CD4-positive, alpha-beta T cell (primary cell): ENCODE data around the gene AKT2. TPM values are rescaled to one million over a fixed set of nuclear protein-coding genes. Genes with fewer than 3 reads are reported as not detected.
A peak's percentile ranks its signal among the peaks of the same experiment; 100 is the strongest.

Experiments
- ATAC-seq: fragments of 200-7000 bp; cut with Tn5 transposase; one replicate; pipeline ENCODE4 v1.10.0; 2022; ENCODE audit warnings: mild to moderate bottlenecking; ENCODE audit not compliant: poor library complexity
- CTCF ChIA-PET: fragments of 350-600 bp; sonication (Branson Sonifier 250); formaldehyde crosslinking; loops from one replicate; lab custom pipeline; 2021; ENCODE audit warnings: antibody characterized with exemption, inconsistent platforms; lab: Charles Lee
- POLR2A ChIA-PET: fragments of 350-600 bp; sonication (Branson Sonifier 250); formaldehyde crosslinking; loops from one replicate; lab custom pipeline; 2021; ENCODE audit warnings: antibody characterized with exemption, inconsistent platforms; lab: Charles Lee
- DNase-seq, 14 experiments: peaks; one replicate each; pipeline ENCODE4 v3.0.0-alpha.2; 2013 to 2020; ENCODE audit warnings: mixed read lengths in 2 of 14
- H3K27ac ChIP-seq, 2 donors: one replicate each; pipeline versions ENCODE4 v1.5.1 to v1.7.0; 2013; ENCODE audit warnings: low read length in 2 of 2, low read depth in 1 of 2, mild to moderate bottlenecking in 1 of 2
- H3K27me3 ChIP-seq, 2 experiments: 1 replicate in 1 of 2; 2 replicates in 1 of 2; pipeline versions ENCODE4 v1.6.1 to v1.7.0; 2013; ENCODE audit warnings: low read length in 2 of 2, control low read depth in 1 of 2, mild to moderate bottlenecking in 1 of 2, moderate library complexity in 1 of 2; ENCODE audit not compliant: insufficient read depth in 2 of 2, control insufficient read depth in 1 of 2
- H3K36me3 ChIP-seq: one replicate; pipeline ENCODE4 v1.6.1; 2013; ENCODE audit warnings: low read length, control low read depth; ENCODE audit not compliant: insufficient read depth
- H3K4me1 ChIP-seq: one replicate; pipeline ENCODE4 v1.6.1; 2013; ENCODE audit warnings: low read length, control low read depth; ENCODE audit not compliant: insufficient read depth
- H3K4me3 ChIP-seq: one replicate; pipeline ENCODE4 v1.5.1; 2013; ENCODE audit warnings: mild to moderate bottlenecking, low read length, moderate library complexity
- H3K9me3 ChIP-seq, 2 experiments: 1 replicate in 1 of 2; 2 replicates in 1 of 2; pipeline versions ENCODE4 v1.6.1 to v1.7.0; 2013; ENCODE audit warnings: low read length in 2 of 2, mild to moderate bottlenecking in 2 of 2, control low read depth in 1 of 2, moderate library complexity in 1 of 2; ENCODE audit not compliant: control insufficient read depth in 1 of 2, insufficient read depth in 1 of 2
- H3K27ac Mint-ChIP-seq: one replicate; pipeline ENCODE4 v1.8.0; 2020; ENCODE audit warnings: mixed read lengths
- H3K27me3 Mint-ChIP-seq: one replicate; pipeline ENCODE4 v1.8.0; 2021; ENCODE audit warnings: mixed read lengths
- H3K36me3 Mint-ChIP-seq: one replicate; pipeline ENCODE4 v1.8.0; 2021; ENCODE audit warnings: low read depth, mixed read lengths
- H3K4me1 Mint-ChIP-seq: one replicate; pipeline ENCODE4 v1.8.0; 2021; ENCODE audit warnings: low read depth, mixed read lengths
- H3K4me3 Mint-ChIP-seq: one replicate; pipeline ENCODE4 v1.8.0; 2020; ENCODE audit warnings: mild to moderate bottlenecking, mixed read lengths
- H3K9me3 Mint-ChIP-seq: one replicate; pipeline ENCODE4 v1.8.0; 2020; ENCODE audit warnings: mixed read lengths
- intact Hi-C, 2 experiments: fragments of 100-400 bp; cut with DNase I in 1 of 2; cut with micrococcal nuclease in 1 of 2; formaldehyde crosslinking; loops; one replicate each; pipeline versions ENCODE4 v1.15.1 to v1.9.0; 2023 to 2025; cut with DNase I, micrococcal nuclease
- total RNA-seq, 174 experiments: library from RNA in 2 of 174; stranded (reverse) in 2 of 174; gene quantifications; one replicate each; pipeline ENCODE4 v1.2.3 and lab custom pipeline; 2021 to 2026
- TF ChIP-seq, protein P1 (sequence below): fragments of 200-600 bp; IDR thresholded peaks from one replicate; pipeline ENCODE4 v1.8.0; 2022; ENCODE audit warnings: antibody characterized with exemption, mild to moderate bottlenecking

AKT2 gene
- total RNA-seq, 2 experiments from 2014 or later = 197 to 199 TPM

DNA sequence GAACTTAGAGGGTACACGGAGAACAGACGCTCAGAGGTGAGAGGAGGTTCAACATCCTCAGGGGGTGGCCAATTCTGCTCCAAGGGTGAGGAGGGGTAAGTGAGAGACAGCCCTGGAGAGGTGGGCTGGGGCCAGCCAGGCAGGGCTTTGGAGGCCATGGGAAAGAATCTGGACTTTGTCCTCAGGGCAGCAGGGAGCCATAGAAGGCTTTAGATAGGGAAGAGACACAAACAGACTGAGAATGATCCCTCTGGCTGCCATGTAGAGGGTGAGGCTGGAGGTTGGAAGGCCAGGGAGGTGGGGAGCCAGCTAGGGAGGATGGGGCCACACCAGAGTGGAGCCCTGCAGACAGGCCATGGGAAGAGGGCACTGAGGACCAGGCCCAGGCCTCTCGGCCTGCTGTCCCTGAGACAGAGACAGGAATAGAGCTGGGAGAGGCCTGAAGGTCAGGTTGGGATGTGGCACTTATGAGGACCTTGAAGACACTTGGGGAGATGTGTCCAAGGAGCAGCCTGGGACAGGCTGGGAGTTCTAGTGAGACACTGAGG is 29.5 kb downstream of the AKT2 start:
- CTCF ChIA-PET = no interaction called here
- DNase-seq (no peak), ATAC-seq (no peak)
- Mint-ChIP-seq H3K27me3 (no peaks in the 10 kb centered on the region), H3K27ac (no peak overlapping the region), H3K4me1 (peaks cover 38% of the 10 kb centered on the region), H3K36me3 (peaks cover 73% of the 10 kb centered on the region), H3K9me3 (no peaks in the 10 kb centered on the region), H3K4me3 (no peak overlapping the region)
- Histone ChIP-seq H3K4me1 (peaks cover 4% of the 10 kb centered on the region), H3K27ac (no peak overlapping the region), H3K36me3 (peaks cover 60% of the 10 kb centered on the region), H3K4me3 (no peak overlapping the region), H3K9me3 (no peaks in the 10 kb centered on the region), H3K27me3 (no peaks in the 10 kb centered on the region)
- TF ChIP-seq, protein P1, sequence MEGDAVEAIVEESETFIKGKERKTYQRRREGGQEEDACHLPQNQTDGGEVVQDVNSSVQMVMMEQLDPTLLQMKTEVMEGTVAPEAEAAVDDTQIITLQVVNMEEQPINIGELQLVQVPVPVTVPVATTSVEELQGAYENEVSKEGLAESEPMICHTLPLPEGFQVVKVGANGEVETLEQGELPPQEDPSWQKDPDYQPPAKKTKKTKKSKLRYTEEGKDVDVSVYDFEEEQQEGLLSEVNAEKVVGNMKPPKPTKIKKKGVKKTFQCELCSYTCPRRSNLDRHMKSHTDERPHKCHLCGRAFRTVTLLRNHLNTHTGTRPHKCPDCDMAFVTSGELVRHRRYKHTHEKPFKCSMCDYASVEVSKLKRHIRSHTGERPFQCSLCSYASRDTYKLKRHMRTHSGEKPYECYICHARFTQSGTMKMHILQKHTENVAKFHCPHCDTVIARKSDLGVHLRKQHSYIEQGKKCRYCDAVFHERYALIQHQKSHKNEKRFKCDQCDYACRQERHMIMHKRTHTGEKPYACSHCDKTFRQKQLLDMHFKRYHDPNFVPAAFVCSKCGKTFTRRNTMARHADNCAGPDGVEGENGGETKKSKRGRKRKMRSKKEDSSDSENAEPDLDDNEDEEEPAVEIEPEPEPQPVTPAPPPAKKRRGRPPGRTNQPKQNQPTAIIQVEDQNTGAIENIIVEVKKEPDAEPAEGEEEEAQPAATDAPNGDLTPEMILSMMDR = no peak
- POLR2A ChIA-PET = no interaction called here
- intact Hi-C loops = no loop called here

DNA sequence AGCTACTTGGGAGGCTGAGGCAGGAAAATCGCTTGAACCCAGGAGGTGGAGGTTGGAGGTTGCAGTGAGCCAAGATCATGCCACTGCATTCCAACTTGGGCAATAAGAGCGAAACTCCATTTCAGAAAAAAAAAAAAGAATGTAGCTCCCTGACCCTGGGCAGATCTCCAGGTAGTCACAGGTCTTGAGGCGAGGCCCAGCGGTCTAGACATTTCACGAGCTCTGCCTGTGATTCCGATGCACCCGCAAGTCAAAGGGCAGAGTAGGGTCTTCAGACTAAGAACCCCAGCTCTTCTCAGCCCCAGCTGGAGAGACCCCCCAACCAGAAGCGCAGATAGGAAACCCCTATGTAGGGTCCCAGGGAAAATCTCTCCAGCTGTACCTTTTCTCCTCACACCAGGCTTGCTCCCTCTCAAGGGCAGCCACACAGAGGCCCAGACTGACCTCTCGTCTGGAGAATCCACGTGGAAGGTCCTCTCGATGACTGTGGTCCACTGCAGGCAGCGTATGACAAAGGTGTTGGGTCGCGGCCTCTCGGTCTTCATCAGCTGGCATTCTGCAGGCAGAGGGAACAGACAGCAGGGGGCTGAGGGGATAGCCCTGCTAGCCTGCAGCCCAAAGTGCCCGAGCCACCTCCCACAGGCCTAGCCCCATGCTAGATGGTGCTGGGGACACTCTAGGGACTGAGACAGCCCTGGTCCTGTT is 30.3 kb downstream of the AKT2 start:
- ATAC-seq (no peak), DNase-seq (no peak)
- CTCF ChIA-PET = no interaction called here
- H3K4me3 ChIP-seq = no peak overlapping the region
- peaks cover 62% of the 10 kb centered on the region for H3K36me3 ChIP-seq
- Mint-ChIP-seq H3K27ac (peak overlapping the region; percentile 14), H3K36me3 (peaks cover 79% of the 10 kb centered on the region), H3K4me3 (no peak overlapping the region), H3K27me3 (no peaks in the 10 kb centered on the region), H3K4me1 (peaks cover 36% of the 10 kb centered on the region), H3K9me3 (no peaks in the 10 kb centered on the region)
- TF ChIP-seq, protein P1 = no peak
- POLR2A ChIA-PET = no interaction called here
- H3K9me3 ChIP-seq = no peaks in the 10 kb centered on the region
- no peak overlapping the region for H3K27ac ChIP-seq
- H3K4me1 ChIP-seq = peaks cover 4% of the 10 kb centered on the region
- intact Hi-C loops = no loop called here
- H3K27me3 ChIP-seq = no peaks in the 10 kb centered on the region

DNA sequence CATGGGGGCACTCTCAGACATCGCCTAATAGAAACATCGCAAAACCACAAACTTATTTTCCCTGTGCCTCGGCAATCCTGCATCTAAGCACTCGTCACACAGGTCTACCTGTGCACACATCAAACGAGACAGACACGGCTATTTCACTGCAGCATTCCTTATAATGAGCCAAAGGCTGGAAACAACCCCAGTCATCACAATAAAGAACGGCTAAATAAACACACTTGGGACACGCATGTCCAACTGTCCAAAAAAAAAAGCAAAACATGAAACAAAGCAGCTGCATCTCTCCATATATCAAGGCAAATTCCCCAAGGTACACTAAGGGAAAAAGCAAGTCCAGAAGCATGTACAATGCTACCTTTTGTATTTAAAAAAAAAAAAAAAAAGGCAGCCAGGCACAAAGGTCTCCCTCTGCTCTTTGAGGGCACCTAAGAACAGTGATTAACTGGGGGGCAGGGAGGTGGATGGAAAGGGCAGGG is 31.5 kb downstream of the AKT2 start:
- peaks cover 7% of the 10 kb centered on the region for H3K4me1 ChIP-seq
- CTCF ChIA-PET = interaction anchor here (0.9 kb wide), 1 partner anchor 283 kb away, joined by 3 read pairs; the partner anchor contains the start of gene PSMC4
- ATAC-seq (no peak), DNase-seq (no peak)
- H3K4me1 Mint-ChIP-seq = peaks cover 24% of the 10 kb centered on the region
- no peak overlapping the region for H3K27ac Mint-ChIP-seq
- POLR2A ChIA-PET = no interaction called here
- no peaks in the 10 kb centered on the region for H3K9me3 ChIP-seq
- H3K9me3 Mint-ChIP-seq = no peaks in the 10 kb centered on the region
- TF ChIP-seq, protein P1 = no peak
- peaks cover 73% of the 10 kb centered on the region for H3K36me3 Mint-ChIP-seq
- no peak overlapping the region for H3K4me3 ChIP-seq
- no peak overlapping the region for H3K4me3 Mint-ChIP-seq
- no peaks in the 10 kb centered on the region for H3K27me3 Mint-ChIP-seq
- no peaks in the 10 kb centered on the region for H3K27me3 ChIP-seq
- no peak overlapping the region for H3K27ac ChIP-seq
- intact Hi-C loops = no loop called here
- peaks cover 66% of the 10 kb centered on the region for H3K36me3 ChIP-seq
